Keratinocyte (primary cell): ENCODE data around the gene ZPLD1. TPM values are rescaled to one million over a fixed set of nuclear protein-coding genes. Genes with fewer than 3 reads are reported as not detected.

Source experiments
- DNase-seq: peaks from one replicate; pipeline ENCODE4 v3.0.0-alpha.2; 2011; ENCODE audit warnings: low read depth, missing footprints, low spot score
- FAIRE-seq: peaks from 2 replicates; lab custom pipeline; 2011; peaks lifted over from hg19 to GRCh38; lab: Jason Lieb, UNC
- H2AFZ ChIP-seq: 2 replicates; pipeline ENCODE4 v1.6.0; 2012; ENCODE audit warnings: low read length, control low read depth, inconsistent platforms; ENCODE audit not compliant: control insufficient read depth
- H3K27ac ChIP-seq: 2 replicates; pipeline ENCODE4 v1.5.1; 2011; ENCODE audit warnings: low read length; ENCODE audit not compliant: control insufficient read depth, insufficient read depth
- H3K27me3 ChIP-seq: 3 replicates; pipeline ENCODE4 v1.6.0; 2011; ENCODE audit warnings: low read length; ENCODE audit not compliant: control insufficient read depth, insufficient read depth; ENCODE audit errors: extremely low read depth
- H3K36me3 ChIP-seq, 2 experiments: 2 replicates in 1 of 2; 3 replicates in 1 of 2; pipeline ENCODE4 v1.5.1; 2011; ENCODE audit warnings: low read length in 2 of 2, mild to moderate bottlenecking in 1 of 2; ENCODE audit not compliant: control insufficient read depth in 2 of 2, insufficient read depth in 2 of 2; ENCODE audit errors: extremely low read depth in 1 of 2
- H3K4me1 ChIP-seq: 3 replicates; pipeline ENCODE4 v1.5.1; 2011; ENCODE audit warnings: low read length; ENCODE audit not compliant: control insufficient read depth, insufficient read depth; ENCODE audit errors: extremely low read depth
- H3K4me2 ChIP-seq: 3 replicates; pipeline ENCODE4 v1.6.0; 2011; ENCODE audit warnings: low read depth, low read length; ENCODE audit not compliant: control insufficient read depth, insufficient read depth; ENCODE audit errors: extremely low read depth
- H3K4me3 ChIP-seq, 3 experiments: fragments of 200-600 bp in 1 of 3; sonication (generic) in 1 of 3; 2 replicates in 2 of 3; 3 replicates in 1 of 3; pipeline ENCODE4 v1.5.1; 2011 to 2016; ENCODE audit warnings: low read length in 3 of 3, mild to moderate bottlenecking in 3 of 3, control low read depth in 2 of 3, inconsistent platforms in 1 of 3, low read depth in 1 of 3, mixed read lengths in 1 of 3, mixed run types in 1 of 3, moderate library complexity in 1 of 3; ENCODE audit not compliant: control insufficient read depth in 2 of 3, insufficient read depth in 2 of 3; ENCODE audit errors: extremely low read depth in 1 of 3
- H3K79me2 ChIP-seq: 2 replicates; pipeline ENCODE4 v1.6.0; 2012; ENCODE audit warnings: low read length; ENCODE audit not compliant: control insufficient read depth, insufficient read depth
- H3K9ac ChIP-seq: 3 replicates; pipeline ENCODE4 v1.6.0; 2011; ENCODE audit warnings: low read length; ENCODE audit not compliant: control insufficient read depth, insufficient read depth; ENCODE audit errors: extremely low read depth
- H3K9me1 ChIP-seq: 3 replicates; pipeline ENCODE4 v1.6.0; 2011; ENCODE audit warnings: low read length; ENCODE audit not compliant: control insufficient read depth, insufficient read depth; ENCODE audit errors: extremely low read depth
- H3K9me3 ChIP-seq: 2 replicates; pipeline ENCODE4 v1.5.1; 2012; ENCODE audit warnings: low read depth, low read length; ENCODE audit not compliant: control insufficient read depth
- H4K20me1 ChIP-seq: 3 replicates; pipeline ENCODE4 v1.6.0; 2011; ENCODE audit warnings: low read length; ENCODE audit not compliant: control insufficient read depth, insufficient read depth; ENCODE audit errors: extremely low read depth
- CTCF ChIP-seq, 3 experiments: IDR thresholded peaks in 1 of 3; conservative IDR thresholded peaks in 1 of 3; optimal IDR thresholded peaks in 1 of 3; 2 replicates in 2 of 3; 3 replicates in 1 of 3; pipeline versions ENCODE3 to v1.5.1; 2011; ENCODE audit warnings: low read length in 3 of 3, mild to moderate bottlenecking in 3 of 3, moderate library complexity in 2 of 3, control low read depth in 1 of 3, inconsistent platforms in 1 of 3; ENCODE audit not compliant: insufficient read depth in 2 of 3; ENCODE audit errors: extremely low read depth in 1 of 3
- EZH2 ChIP-seq: IDR thresholded peaks from one replicate; pipeline ENCODE4 v1.6.1; 2012; ENCODE audit warnings: inconsistent platforms, mild to moderate bottlenecking, low read length, moderate library complexity
- dilution Hi-C: fragments of 300-500 bp; cut with MboI; formaldehyde crosslinking; loops from one replicate; pipeline ENCODE4 v1.7.0; 2020; ENCODE audit warnings: low sequenced_read_pairs; ENCODE audit not compliant: extremely low pct_ligation_motif_present
- polyA plus RNA-seq, 5 experiments: library from polyadenylated mRNA; depleted of rRNA in 3 of 5; stranded (reverse) in 3 of 5; stranded (forward) in 1 of 5; unstranded in 1 of 5; fragments of >200 nt; gene quantifications; 1 replicate in 1 of 5; 2 replicates in 3 of 5; 3 replicates in 1 of 5; pipeline versions ENCODE4 v1.2.1 to v1.2.3, GENCODE V29; 2011 to 2012; ENCODE audit warnings: missing spikeins in 2 of 5, low read depth in 1 of 5, low replicate concordance in 1 of 5

ZPLD1 gene
- polyA plus RNA-seq, 1 donor (not counting 4 experiments of a cell fraction or from before 2014, with no cell fraction given) = 2.1 TPM

- Histone ChIP-seq H3K9me3 (no peaks in the 10 kb centered on the region), H3K79me2 (no peaks in the 10 kb centered on the region), H3K27me3 (no peaks in the 10 kb centered on the region), H3K9ac (no peak overlapping the region), H3K4me3 (no peak overlapping the region), H3K9me1 (no peaks in the 10 kb centered on the region), H3K27ac (no peak overlapping the region), H3K4me1 (no peaks in the 10 kb centered on the region), H3K4me2 (no peak overlapping the region), H3K36me3 (no peaks in the 10 kb centered on the region), H4K20me1 (no peaks in the 10 kb centered on the region), H2AFZ (no peak overlapping the region)
- DNase-seq (no peak), FAIRE-seq (no peak)
- dilution Hi-C loops = no loop called here
- TF ChIP-seq EZH2 = no peak
- TF ChIP-seq CTCF (optimal IDR thresholded peaks at IDR 0.05 in 1 of 3, IDR thresholded peaks at IDR 0.05 in 1 of 3, conservative IDR thresholded peaks at IDR 0.05 in 1 of 3; ENCODE audit: extremely low read depth in 1 of 3, insufficient read depth in 2 of 3, low read length in 3 of 3) = no peak
These were observed 15.0 kb upstream of the ZPLD1 start for GRCh38 chr3:102419786-102420185.

DNA sequence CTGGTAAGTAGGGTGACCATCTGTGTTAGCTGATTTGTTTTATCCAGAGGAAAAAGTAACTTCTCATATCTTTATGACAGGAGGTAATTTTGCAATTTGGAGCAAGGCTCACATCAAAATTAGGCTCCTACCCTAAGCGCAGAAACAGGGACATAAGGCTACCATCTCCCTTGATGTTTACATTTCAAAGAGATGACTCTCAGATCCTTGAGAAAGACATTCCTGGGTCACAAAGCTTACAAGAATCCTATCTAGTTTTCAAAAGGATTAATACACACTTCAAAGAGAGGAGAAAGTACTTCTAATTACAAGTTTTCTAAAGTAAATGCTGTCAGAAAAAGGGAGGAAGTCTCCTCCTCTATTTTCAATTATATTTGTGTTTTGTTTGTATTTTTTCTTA is 7.0 kb downstream of the ZPLD1 start:
- H3K4me2 ChIP-seq = no peak overlapping the region
- no peaks in the 10 kb centered on the region for H4K20me1 ChIP-seq
- no peak for DNase-seq
- TF ChIP-seq CTCF (optimal IDR thresholded peaks at IDR 0.05 in 1 of 3, IDR thresholded peaks at IDR 0.05 in 1 of 3, conservative IDR thresholded peaks at IDR 0.05 in 1 of 3; ENCODE audit: extremely low read depth in 1 of 3, insufficient read depth in 2 of 3, low read length in 3 of 3) = no peak
- TF ChIP-seq EZH2 = no peak
- no peak overlapping the region for H3K4me3 ChIP-seq
- no peaks in the 10 kb centered on the region for H3K9me3 ChIP-seq
- no peaks in the 10 kb centered on the region for H3K9me1 ChIP-seq
- H2AFZ ChIP-seq = no peak overlapping the region
- no peak overlapping the region for H3K27ac ChIP-seq
- no peak for FAIRE-seq
- H3K79me2 ChIP-seq = no peaks in the 10 kb centered on the region
- H3K4me1 ChIP-seq = no peaks in the 10 kb centered on the region
- dilution Hi-C loops = no loop called here
- H3K27me3 ChIP-seq = no peaks in the 10 kb centered on the region
- H3K9ac ChIP-seq = no peak overlapping the region
- no peaks in the 10 kb centered on the region for H3K36me3 ChIP-seq
